ENCODE results near the gene ATL2. TPM values are rescaled to one million over a fixed set of nuclear protein-coding genes. Genes with fewer than 3 reads are reported as not detected.
A peak's percentile ranks its signal among the peaks of the same experiment; 100 is the strongest.
"Not testable (repeated sequence)": the region's sequence is repeated elsewhere in the genome, so short reads cannot be mapped to it uniquely, and the experiment has no call there.

The ATL2 gene
- 10 to 100 TPM; 12.8 to 31.2 (median 13.0) TPM for polyA plus RNA-seq

DNA sequence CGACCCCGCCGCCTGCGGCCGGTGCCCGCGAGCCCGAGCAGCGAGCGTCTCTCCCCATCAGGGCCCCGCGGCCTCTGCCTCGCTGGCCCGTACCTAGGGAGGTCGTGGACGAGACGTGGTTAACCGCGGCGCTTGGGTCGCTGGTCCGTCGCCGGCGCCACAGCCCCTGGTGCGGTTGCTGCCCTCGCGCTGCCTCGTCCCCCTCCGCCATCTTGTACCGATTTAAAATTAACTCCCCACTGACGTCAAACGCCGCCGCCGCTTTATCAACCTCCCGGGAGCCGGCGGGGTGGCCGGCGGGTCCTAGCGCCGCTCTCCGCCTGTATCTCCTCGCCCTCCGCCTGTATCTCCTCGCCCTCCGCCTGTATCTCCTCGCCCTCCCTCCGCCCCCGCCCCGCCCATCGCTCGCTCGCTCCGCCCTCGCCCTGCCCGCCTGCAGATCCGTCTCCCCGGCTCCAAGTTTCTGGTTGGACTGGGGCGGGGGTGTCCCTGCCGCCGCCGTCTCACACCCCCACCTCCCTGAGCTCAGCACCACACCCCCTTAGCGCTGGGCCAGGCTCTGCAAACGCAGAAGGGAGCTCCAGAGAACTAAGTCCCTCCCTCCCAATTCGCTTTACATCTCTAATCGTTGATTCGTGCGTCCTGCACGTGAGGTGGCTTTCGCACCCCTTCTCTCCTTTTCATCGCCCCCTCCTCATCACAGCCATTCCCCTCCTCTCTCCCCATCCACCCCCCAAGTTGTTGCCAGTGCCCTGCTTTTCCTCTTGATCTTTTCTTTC, at the start of gene ATL2:
Gene ATL2, minus strand, starts transcription at position 224 of the 779 bp plus-strand sequence. Its CDS starts 13 bp downstream, at position 211.
- WGBS, 3 donors: 0 to 1% (median 0%) methylated on average over 70 to 72 of the region's 73 CpGs

DNA sequence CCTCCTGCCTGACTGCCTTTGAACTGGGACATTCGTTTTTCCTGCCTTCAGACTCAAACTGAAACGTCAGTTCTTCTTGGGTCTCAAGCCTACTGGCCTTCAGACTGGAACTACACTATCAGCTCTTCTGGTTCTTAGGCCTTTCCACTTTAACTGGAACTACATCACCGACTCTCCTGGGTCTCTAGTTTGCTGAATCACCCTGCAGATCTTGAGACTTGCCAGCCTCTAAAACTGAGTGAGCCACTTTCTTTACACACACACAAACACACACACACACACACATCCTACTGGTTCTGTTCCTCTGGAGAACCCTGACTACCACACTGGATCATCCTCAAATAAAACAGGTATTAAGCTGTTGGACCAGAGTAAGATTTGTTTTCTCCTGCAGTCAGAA, 46.7 kb upstream of the ATL2 start:
- H3K27ac ChIP-seq (ENCODE audit: low read depth, low read length): no peak overlapping the region
- WGBS, 3 donors: 37 to 67% (median 52%) methylated on average over 3 of the region's 3 CpGs

More for the DNA sequence above, at the start of gene ATL2:
- peak within 1 kb of the TSS; percentile 80 for H3K27ac ChIP-seq (ENCODE audit: low read depth, low read length)

DNA sequence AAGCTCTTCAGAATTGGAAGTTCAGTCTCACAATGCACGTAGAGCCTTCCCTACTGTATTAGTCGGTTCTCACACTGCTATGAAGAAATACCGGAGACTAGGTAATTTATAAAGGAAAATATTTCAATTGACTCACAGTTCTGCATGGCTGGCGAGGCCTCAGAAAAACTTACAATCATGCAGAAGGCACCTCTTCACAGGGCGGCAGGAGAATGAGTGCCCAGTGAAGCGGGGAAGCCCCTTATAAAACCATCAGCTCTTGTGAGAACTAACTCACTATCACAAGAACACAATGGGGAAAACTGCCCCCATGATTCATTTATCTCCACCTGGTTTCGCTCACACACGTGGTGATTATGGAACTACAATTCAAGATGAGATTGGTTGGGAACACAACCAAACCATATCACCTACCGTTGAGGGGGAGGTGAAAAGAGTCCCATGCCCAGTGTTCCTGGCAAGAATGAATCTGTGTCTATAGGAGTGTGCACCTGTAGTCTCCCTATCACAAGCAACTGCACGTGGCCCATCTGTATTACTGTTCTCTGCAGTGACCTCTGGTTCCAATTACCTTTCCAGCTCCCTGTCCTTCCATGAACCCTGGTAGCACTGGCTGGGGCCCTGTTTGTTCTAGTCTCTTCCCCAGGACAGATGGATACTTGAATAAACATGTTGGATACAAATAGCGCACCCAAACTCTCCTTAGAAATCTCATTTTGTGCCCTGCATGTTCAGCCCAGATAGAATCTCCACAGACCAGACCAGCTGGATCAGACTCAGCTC, 44.4 kb upstream of the ATL2 start:
- H3K27ac ChIP-seq (ENCODE audit: low read depth, low read length): no peak overlapping the region
- 81 to 93% (median 93%) methylated on average over 11 of the region's 11 CpGs for WGBS, 3 donors

DNA sequence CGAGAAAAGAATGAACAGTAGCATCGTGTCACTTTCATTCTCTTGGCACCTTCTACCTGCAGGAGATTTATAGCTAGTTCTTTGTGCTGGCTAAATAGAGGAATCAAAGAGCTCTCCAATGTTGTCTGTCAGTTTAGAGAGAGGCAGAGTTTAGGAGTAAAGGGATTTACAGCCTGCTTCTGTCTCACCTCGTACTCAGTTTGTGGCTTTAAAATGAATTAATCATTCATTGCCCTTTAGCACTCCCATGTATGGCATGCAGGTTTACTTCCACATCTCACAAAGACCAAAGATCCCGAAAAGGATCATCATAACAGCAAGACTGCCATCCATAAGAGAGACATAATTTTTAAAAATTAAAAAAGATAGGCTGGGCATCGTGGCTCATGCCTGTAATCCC, 42.4 kb upstream of the ATL2 start:
- no peak overlapping the region for H3K27ac ChIP-seq (ENCODE audit: low read depth, low read length)
- WGBS, 3 donors: 61 to 81% (median 80%) methylated on average over 5 of the region's 5 CpGs

DNA sequence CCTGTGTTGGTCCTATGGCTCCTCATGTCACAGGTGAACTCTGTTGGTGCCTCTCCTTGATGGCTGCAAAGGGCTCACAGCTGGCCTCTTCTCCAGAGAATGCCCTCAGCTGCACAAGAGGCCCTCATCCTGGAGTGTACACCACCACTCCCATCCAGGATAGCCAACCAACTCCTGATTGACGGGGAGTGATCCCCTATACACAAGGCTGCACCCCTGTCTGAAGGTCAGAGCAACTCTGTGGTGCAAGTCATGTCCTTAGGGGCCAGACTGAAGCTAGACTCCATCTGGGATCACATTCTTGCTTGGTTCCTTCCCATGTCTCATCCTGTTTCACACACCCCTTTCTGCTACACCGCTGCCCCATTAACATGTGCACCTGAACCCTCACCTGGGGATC, 41.7 kb upstream of the ATL2 start:
- H3K27ac ChIP-seq (ENCODE audit: low read depth, low read length): no peak overlapping the region
- 96% methylated on average over 2 of the region's 2 CpGs for WGBS, 3 donors

DNA sequence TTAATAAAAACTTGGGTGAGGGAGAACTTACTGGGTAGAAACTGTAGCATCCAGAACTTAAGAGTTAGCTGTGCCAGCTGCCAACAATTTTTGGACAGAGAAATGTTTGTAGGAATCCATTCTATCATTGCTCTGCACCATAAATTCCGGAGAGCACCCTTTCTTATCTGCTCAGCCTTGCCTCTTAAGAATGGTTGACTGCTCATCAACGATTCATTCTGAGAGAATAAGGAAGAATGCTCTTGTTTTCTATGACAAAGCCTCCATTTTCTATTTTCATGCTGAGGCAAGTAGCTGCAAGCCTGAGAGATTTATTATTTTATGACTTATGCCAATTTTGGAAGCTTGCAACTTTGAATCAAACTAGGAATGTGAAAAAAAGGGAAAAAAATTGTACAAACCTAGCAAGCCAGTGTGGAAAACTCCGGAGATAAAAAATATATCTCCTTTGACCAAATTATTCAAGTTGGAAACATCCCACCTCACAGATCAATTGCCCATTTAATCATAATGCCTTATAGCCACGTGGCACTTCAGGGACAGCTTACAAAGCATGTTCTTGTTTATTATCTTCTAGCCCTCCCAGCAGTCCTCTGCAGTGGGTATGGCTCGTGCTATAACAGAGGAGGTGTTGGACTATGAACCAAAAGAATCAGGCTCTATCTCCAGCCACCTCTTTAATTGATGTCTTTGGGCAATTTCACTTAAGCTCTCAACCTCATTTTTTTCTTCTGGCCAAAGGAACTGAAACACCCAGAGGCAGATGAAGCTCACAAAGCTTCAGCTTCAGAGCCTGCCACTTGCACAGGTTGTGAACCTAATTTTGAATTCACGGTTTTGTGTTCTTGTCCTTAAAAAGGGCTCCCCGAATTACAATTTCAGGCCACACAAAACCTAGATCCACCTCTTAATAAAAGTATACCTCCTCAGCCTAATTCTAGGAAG, 40.9 kb upstream of the ATL2 start:
- 46 to 65% (median 63%) methylated on average over 7 of the region's 7 CpGs for WGBS, 3 donors
- no peak overlapping the region for H3K27ac ChIP-seq (ENCODE audit: low read depth, low read length)

DNA sequence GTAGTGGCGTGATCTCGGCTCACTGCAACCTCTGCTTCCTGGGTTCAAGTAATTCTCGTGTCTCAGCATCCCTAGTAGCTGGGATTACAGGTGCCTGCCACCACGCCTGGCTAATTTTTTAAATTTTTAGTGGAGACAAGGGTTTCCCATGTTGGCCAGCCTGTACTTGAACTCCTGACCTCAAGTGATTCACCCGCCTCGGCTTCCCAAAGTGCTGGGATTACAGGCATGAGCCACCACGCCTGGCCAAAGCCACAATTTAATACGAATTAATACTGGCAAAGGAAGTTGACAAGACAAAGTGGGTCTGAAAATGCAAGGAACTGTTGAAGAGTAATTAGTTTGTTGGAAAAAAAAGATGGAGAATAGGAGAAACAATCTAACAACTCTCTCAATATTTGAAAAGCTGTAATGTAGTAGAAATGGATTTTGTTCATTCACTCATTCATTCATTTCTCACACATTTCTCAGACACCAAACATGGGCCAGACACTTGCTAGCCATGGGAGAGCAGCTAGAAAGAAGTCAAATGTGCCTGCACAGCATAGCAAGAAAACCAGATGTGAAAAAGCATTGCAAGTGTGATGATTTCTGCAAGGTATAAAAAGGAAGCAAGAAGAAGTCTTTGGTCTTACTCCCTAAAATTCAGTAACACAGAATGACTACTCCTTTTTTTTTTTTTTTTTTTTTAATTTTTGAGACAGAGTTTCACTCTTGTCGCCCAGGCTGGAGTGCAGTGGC, 39.4 kb upstream of the ATL2 start:
- no peak overlapping the region for H3K27ac ChIP-seq (ENCODE audit: low read depth, low read length)
- 83 to 91% (median 87%) methylated on average over 9 of the region's 9 CpGs for WGBS, 3 donors

DNA sequence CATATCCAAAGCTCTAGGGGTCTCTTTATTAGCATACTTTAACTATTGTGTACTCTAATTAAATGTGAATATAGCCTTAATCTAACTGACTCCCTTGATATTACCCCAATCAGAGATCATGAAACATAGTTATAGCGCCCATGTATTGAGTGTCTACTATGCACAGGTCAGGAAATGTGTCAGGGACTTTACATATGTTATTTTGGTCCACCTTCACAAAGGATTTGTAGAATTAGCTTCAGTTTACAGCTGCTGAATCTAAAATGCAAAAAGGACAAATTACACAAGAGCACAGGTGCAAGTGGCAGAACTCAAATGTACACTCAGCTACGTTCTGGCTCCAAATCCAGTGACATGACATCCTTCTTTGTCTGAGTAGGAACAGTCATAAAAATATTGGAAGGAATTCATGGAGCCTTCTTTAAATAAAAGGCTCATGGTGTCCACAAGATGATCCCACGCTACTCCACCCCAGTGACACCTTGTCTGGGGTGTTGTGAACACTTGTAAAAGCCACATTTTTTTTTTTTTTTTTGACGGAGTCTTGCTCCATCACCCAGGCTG, 38.7 kb upstream of the ATL2 start:
- WGBS, 3 donors: 92 to 98% (median 95%) methylated on average over 4 of the region's 4 CpGs

DNA sequence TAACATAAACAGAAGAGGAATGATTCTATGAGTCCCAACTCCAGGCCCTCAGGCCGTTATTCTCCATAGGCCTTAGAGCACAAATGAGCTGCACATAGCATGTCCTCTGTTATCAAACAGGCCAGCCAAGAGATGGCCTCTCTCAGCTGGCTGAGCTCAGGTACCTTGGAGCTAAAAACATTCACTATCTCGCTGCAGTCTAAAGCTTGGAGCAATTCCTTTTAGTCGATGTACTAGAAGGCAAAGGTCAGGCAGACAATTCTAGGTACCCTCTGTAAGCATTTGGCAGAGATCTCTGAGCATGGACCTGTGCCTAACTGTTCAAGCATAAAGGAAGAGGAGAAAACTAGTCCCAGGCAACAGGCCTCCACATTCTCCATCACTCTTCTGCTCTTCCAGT, 38.0 kb upstream of the ATL2 start:
- H3K27ac ChIP-seq (ENCODE audit: low read depth, low read length): no peak overlapping the region
- WGBS, 3 donors: 52 to 58% (median 58%) methylated on average over 3 of the region's 3 CpGs

More for the DNA sequence above, 38.7 kb upstream of the ATL2 start:
- H3K27ac ChIP-seq (ENCODE audit: low read depth, low read length): no peak overlapping the region

DNA sequence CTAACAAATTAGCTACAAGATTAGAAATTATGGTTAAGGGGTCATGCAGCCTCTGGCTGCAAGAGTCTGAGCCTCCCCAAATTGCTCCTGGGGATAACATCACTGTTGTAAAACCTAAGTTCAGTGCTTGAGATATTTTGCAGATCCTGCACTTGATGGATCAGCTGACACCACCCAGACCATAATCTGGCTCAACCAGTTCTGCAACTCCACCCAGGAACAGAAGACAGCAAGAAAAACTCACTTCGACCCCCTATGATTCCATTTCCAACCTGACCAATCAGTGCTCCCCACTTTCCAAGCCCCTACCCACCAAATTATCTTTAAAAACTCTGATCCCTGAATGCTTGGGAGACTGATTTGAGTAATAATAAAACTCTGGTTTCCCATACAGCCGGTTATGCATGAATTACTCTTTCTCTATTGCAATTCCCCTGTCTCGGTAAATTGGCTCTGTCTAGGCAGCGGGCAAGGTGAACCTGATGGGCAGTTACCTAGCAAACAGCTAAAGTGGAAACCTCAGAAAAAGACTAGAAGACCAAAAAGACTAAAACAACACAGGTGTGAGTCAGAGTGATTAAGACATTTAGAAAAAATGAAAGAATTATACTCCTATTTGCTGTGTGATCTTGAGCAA, 35.3 kb upstream of the ATL2 start:
- 91 to 98% (median 97%) methylated on average over 4 of the region's 4 CpGs for WGBS, 3 donors
- not testable (repeated sequence) for H3K27ac ChIP-seq (ENCODE audit: low read depth, low read length)

DNA sequence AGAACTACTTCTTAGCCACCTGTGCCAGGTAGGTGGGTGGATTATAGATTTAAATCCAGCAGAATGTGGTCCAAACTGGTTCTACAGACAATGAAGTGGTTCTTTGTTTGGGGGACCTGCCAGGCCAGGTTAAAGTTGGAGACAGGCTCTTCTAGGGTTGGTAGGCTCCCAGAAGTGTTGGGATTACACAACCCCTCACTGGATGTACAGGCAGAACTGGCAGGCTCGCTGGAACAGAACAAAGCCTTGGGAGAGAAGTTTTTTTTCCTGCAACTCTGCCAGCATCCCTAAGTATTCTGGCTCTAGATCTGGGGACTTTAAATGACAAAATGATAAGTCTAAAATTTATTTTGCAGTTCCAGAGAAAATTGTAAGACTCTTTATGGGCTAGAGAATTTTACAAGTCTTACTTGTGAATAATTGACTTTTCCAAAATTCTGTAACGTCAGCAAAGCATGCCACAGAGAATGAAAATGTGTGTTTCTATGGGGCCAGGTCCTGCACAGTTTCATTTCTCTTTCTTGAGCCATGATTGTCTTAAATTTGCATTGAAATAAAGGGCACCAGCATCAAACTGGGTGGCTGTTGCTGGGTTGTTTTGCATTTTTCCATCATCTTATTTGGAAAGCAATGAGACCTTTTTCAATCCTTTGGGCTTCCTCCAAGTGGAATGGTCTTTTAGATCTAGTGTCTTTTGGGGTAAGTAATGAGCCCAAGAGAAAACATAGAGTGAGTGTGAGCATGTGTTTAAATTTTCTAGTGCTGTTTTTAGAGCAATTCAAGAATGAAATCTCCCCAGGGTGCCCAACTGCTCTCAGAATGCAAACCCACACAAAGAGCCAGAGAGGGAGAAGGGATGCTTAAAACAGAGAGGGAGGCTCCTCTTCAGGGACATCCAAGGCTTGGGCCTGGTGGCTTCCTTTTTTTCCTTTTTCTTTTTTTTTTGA, 32.4 kb upstream of the ATL2 start:
- H3K27ac ChIP-seq (ENCODE audit: low read depth, low read length): no peak overlapping the region
- 31 to 40% (median 32%) methylated on average over 2 of the region's 2 CpGs for WGBS, 3 donors

DNA sequence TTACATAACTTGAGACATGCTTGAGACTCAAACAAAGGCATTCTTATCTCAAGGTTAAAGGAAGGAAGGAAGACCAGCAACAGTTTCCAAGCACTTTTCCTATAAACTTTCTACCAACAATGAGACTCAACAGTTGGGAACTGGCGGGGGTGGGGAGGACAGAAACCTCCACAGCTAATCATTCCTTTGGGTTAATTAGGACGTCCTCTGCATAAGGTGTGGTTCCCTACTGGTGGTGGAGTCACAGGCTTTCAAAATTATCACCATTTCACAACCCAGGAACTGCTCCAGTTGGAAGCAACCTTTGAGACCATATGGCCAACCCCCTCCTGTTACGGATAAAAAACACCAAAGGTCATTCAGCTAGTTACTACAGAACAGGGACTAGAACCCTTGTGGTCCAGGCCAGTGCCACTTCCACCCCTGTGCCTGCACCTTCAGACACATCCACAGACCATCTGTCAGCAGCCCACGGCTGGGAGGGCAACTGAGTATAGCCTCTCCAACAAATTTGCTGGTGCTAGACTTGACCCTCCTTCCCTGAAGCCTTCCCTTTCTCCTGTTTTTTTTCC, 30.1 kb upstream of the ATL2 start:
- H3K27ac ChIP-seq (ENCODE audit: low read depth, low read length): no peak overlapping the region
- WGBS, 3 donors: 53 to 62% (median 56%) methylated on average over 4 of the region's 4 CpGs

DNA sequence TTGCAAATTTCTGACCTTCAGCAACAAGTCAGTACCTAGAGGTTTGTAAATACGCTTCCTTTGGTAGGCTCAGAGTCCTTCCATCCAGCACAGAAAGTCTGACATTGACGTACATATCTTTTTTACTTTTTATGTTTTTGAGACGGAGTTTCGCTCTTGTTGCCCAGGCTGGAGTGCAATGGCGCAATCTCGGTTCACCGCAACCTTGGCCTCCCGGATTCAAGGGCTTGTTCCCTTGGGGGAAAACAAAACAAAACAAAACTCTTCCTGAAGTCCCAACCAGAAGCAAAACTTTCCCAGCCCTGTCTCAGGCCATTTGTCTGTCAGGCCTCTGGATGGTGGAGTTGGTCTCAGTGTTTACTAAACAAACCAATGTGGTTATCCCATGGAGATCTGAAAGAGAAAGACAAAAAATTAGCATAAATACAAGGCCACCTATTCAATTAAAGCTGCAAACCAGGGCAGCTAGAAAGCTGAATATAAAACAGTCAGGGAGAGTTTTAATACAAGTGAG, 29.6 kb upstream of the ATL2 start:
- no peak overlapping the region for H3K27ac ChIP-seq (ENCODE audit: low read depth, low read length)

DNA sequence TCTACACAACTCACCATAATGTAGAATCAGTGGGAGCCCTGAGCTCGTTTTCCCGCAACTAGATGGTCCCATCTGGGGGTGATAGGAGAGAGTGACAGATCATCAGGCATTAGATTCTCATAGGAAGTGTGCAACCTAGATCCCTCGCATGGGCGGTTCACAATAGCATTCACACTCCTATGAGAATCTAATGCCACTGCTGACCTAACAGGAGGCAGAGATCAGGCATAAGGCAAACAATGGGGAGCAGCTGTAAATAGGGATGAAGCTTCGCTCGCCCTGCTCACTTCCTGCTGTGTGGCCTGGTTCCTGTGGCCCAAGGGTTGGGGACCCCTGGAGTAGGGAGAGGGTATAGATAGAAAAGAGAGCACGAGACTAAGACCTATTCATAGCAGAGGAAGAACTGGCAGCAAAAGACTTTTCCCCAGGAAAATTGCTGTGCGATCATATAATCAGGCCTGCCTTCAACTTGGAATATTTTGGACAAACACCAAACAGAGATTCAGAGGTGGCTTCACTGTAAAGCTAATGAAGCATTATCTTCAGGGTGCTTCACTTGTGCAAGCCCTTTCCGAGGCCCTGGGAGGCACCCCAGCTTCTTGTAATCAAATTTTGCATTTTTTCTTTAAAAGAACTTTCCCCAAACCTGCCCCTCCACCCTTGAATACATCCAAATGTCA, 29.0 kb upstream of the ATL2 start:
- no peak overlapping the region for H3K27ac ChIP-seq (ENCODE audit: low read depth, low read length)
- 76 to 89% (median 81%) methylated on average over 9 of the region's 9 CpGs for WGBS, 3 donors

More for the DNA sequence above, 29.6 kb upstream of the ATL2 start:
- WGBS, 3 donors: 43 to 76% (median 68%) methylated on average over 8 of the region's 8 CpGs

DNA sequence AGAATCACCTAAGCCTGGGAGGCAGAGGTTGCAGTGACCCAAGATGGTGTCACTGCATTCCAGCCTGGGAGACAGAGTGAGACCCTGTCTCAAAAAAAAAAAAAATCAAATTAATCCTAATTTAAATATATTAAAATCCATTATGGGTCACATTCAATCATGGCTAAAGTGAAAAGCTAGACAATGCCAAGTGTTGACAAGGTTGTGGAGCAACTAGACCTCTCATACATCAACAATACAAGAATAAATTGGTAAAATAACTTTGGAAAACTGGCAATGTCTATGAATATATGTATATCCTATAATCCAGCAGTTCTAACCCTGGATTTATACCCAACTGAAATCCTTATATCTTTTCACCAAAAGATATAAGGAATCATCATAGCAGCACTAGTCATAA, 23.4 kb upstream of the ATL2 start:
- H3K27ac ChIP-seq (ENCODE audit: low read depth, low read length): no peak overlapping the region
